ENCODE results near the gene TLL1. TPM values are rescaled to one million over a fixed set of nuclear protein-coding genes. Genes with fewer than 3 reads are reported as not detected.

Gene TLL1
- total RNA-seq, 1 experiment from 2014 or later, result 0.41 TPM

DNA sequence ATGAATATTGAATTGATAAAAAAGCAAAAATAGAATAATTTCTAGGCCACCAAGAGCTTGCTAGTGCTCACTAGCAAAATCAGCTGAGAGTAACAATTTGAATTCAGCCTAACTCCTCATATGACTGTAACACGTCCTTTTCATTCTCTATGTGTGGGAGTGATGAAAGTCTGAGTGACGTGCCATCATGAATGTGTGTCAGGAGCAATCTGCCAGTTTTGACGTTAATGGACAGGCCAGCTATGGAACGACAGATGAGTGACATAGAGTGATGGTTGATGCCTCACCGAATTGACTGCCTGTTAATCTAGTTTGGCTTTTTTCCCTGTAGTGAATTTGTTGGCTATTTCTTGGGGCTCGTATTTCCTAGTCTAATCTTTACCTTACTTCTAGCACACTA, 200.7 kb downstream of the TLL1 start:
- Histone ChIP-seq H3K27ac (ENCODE audit: low read length) (no peak overlapping the region), H3K4me3 (ENCODE audit: low read depth in 2 of 2, low read length in 2 of 2) (no peak overlapping the region), H3K4me1 (ENCODE audit: control insufficient read depth, insufficient read depth, low read length) (no peaks in the 10 kb centered on the region), H3K36me3 (ENCODE audit: control insufficient read depth, insufficient read depth, low read length) (no peaks in the 10 kb centered on the region), H3K9me3 (ENCODE audit: control insufficient read depth, insufficient read depth, low read depth, low read length) (no peaks in the 10 kb centered on the region), H3K27me3 (ENCODE audit: control insufficient read depth, insufficient read depth, low read length) (no peaks in the 10 kb centered on the region)
- intact Hi-C loops (cut with micrococcal nuclease; ENCODE audit: unreplicated experiment) (no loop called here), in situ Hi-C loops (cut with HindIII; ENCODE audit: low pct_unique_long_range_greater_than_20kb, low sequenced_read_pairs) (no loop called here)
- no TSS peak for BruUV-seq (replicated peaks)
- POLR2A ChIA-PET, result no interaction called here
- DNase-seq (ENCODE audit: low read depth, low spot score) (no peak), ATAC-seq (no peak)
- CTCF ChIA-PET, result no interaction called here
- TF ChIP-seq, protein P1, sequence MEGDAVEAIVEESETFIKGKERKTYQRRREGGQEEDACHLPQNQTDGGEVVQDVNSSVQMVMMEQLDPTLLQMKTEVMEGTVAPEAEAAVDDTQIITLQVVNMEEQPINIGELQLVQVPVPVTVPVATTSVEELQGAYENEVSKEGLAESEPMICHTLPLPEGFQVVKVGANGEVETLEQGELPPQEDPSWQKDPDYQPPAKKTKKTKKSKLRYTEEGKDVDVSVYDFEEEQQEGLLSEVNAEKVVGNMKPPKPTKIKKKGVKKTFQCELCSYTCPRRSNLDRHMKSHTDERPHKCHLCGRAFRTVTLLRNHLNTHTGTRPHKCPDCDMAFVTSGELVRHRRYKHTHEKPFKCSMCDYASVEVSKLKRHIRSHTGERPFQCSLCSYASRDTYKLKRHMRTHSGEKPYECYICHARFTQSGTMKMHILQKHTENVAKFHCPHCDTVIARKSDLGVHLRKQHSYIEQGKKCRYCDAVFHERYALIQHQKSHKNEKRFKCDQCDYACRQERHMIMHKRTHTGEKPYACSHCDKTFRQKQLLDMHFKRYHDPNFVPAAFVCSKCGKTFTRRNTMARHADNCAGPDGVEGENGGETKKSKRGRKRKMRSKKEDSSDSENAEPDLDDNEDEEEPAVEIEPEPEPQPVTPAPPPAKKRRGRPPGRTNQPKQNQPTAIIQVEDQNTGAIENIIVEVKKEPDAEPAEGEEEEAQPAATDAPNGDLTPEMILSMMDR (IDR thresholded peaks at IDR 0.05), result no peak
- TF ChIP-seq POLR2AphosphoS5 (IDR thresholded peaks at IDR 0.05; ENCODE audit: low read depth, low read length), result no peak
- TF ChIP-seq, protein P2, sequence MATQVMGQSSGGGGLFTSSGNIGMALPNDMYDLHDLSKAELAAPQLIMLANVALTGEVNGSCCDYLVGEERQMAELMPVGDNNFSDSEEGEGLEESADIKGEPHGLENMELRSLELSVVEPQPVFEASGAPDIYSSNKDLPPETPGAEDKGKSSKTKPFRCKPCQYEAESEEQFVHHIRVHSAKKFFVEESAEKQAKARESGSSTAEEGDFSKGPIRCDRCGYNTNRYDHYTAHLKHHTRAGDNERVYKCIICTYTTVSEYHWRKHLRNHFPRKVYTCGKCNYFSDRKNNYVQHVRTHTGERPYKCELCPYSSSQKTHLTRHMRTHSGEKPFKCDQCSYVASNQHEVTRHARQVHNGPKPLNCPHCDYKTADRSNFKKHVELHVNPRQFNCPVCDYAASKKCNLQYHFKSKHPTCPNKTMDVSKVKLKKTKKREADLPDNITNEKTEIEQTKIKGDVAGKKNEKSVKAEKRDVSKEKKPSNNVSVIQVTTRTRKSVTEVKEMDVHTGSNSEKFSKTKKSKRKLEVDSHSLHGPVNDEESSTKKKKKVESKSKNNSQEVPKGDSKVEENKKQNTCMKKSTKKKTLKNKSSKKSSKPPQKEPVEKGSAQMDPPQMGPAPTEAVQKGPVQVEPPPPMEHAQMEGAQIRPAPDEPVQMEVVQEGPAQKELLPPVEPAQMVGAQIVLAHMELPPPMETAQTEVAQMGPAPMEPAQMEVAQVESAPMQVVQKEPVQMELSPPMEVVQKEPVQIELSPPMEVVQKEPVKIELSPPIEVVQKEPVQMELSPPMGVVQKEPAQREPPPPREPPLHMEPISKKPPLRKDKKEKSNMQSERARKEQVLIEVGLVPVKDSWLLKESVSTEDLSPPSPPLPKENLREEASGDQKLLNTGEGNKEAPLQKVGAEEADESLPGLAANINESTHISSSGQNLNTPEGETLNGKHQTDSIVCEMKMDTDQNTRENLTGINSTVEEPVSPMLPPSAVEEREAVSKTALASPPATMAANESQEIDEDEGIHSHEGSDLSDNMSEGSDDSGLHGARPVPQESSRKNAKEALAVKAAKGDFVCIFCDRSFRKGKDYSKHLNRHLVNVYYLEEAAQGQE (IDR thresholded peaks at IDR 0.05; ENCODE audit: insufficient read depth in 1 of 2, low read depth in 2 of 2, low read length in 1 of 2), result no peak
- TF ChIP-seq TCF7L2 (IDR thresholded peaks at IDR 0.05; ENCODE audit: low read depth, low read length), result no peak
- no peak for TF ChIP-seq SIN3A (IDR thresholded peaks at IDR 0.05; ENCODE audit: borderline replicate concordance, insufficient read depth, low read depth, low read length)

DNA sequence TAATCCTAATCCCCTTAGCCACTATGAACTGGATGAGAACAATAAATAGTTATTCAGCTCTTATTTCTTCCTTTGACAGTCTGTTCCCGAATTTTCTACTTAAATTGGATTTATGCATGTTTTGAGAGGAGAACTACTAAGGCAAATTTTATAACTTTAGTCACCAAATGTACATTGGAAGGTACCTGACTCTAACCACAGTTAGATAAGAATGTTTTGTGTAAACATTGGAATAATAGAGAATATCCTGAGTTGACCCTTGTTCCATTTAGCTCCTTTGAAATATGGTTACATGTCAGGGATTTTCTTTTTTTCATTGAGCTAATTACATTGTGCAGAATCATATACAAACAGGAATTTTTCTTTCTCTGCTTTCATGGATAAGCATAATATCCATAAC, 202.6 kb downstream of the TLL1 start:
- intact Hi-C loops (cut with micrococcal nuclease; ENCODE audit: unreplicated experiment), result no loop called here
- H3K27ac ChIP-seq (ENCODE audit: low read length), result no peak overlapping the region
- TF ChIP-seq, protein P2 (IDR thresholded peaks at IDR 0.05; ENCODE audit: insufficient read depth in 1 of 2, low read depth in 2 of 2, low read length in 1 of 2), result no peak
- TF ChIP-seq POLR2AphosphoS5 (IDR thresholded peaks at IDR 0.05; ENCODE audit: low read depth, low read length) (no peak), SIN3A (IDR thresholded peaks at IDR 0.05; ENCODE audit: borderline replicate concordance, insufficient read depth, low read depth, low read length) (no peak), TCF7L2 (IDR thresholded peaks at IDR 0.05; ENCODE audit: low read depth, low read length) (no peak)
- TF ChIP-seq, protein P1 (IDR thresholded peaks at IDR 0.05), result no peak
- in situ Hi-C loops (cut with HindIII; ENCODE audit: low pct_unique_long_range_greater_than_20kb, low sequenced_read_pairs), result no loop called here
- POLR2A ChIA-PET, result no interaction called here
- CTCF ChIA-PET, result no interaction called here
- BruUV-seq (replicated peaks), result no TSS peak
- no peaks in the 10 kb centered on the region for H3K4me1 ChIP-seq (ENCODE audit: control insufficient read depth, insufficient read depth, low read length)
- no peaks in the 10 kb centered on the region for H3K36me3 ChIP-seq (ENCODE audit: control insufficient read depth, insufficient read depth, low read length)
- ATAC-seq (no peak), DNase-seq (ENCODE audit: low read depth, low spot score) (no peak)
- H3K27me3 ChIP-seq (ENCODE audit: control insufficient read depth, insufficient read depth, low read length), result no peaks in the 10 kb centered on the region
- no peaks in the 10 kb centered on the region for H3K9me3 ChIP-seq (ENCODE audit: control insufficient read depth, insufficient read depth, low read depth, low read length)
- H3K4me3 ChIP-seq (ENCODE audit: low read depth in 2 of 2, low read length in 2 of 2), result no peak overlapping the region

All from Panc1 (cell line).